HL-60/S4 treated with phorbol 12-myristate 13-acetate at 8.2 ng/mL for 4 days and 3 days (cell line): ENCODE data around the gene CUEDC2.
"Not testable (repeated sequence)": the region's sequence is repeated elsewhere in the genome, so short reads cannot be mapped to it uniquely, and the experiment has no call there.

Source experiments
- in situ Hi-C: fragments of 300-500 bp; cut with MboI; formaldehyde crosslinking; loops from 2 replicates; pipeline ENCODE4 v1.15.0; 2022; ENCODE audit warnings: low sequenced_read_pairs

Gene CUEDC2

GRCh38 chr10:102455893-102456471, 23.6 kb upstream of the CUEDC2 start:
- in situ Hi-C loops = no loop called here

GRCh38 chr10:102454662-102455487, 22.5 kb upstream of the CUEDC2 start:
- in situ Hi-C loops = not testable (repeated sequence)

- in situ Hi-C loops = no loop called here
Observed at GRCh38 chr10:102453502-102453901, 21.1 kb upstream of the CUEDC2 start.

GRCh38 chr10:102452672-102453340, 20.4 kb upstream of the CUEDC2 start:
- in situ Hi-C loops = no loop called here

- in situ Hi-C loops = no loop called here
Observed at GRCh38 chr10:102451105-102451969, 19.0 kb upstream of the CUEDC2 start, which contains the start of gene C10orf95. Gene C10orf95, minus strand, starts transcription at chr10:102451543. Its CDS starts 450 bp downstream, at chr10:102451093.

- in situ Hi-C loops = no loop called here
Observed at GRCh38 chr10:102450374-102451104, 18.2 kb upstream of the CUEDC2 start.

- in situ Hi-C loops = no loop called here
Observed at GRCh38 chr10:102450124-102450373, 17.7 kb upstream of the CUEDC2 start.

GRCh38 chr10:102449321-102450123, 17.1 kb upstream of the CUEDC2 start:
- in situ Hi-C loops = no loop called here

- in situ Hi-C loops = no loop called here
Observed at GRCh38 chr10:102444851-102445250, 12.5 kb upstream of the CUEDC2 start.

GRCh38 chr10:102438374-102438773, 6.0 kb upstream of the CUEDC2 start:
- in situ Hi-C loops = no loop called here

GRCh38 chr10:102437515-102437914, 5.1 kb upstream of the CUEDC2 start:
- in situ Hi-C loops = no loop called here

- in situ Hi-C loops = no loop called here
Observed at GRCh38 chr10:102436312-102436711, 3.9 kb upstream of the CUEDC2 start.

GRCh38 chr10:102435529-102436233, 3.3 kb upstream of the CUEDC2 start:
- in situ Hi-C loops = no loop called here

- in situ Hi-C loops = no loop called here
Observed at GRCh38 chr10:102435133-102435497, 2.7 kb upstream of the CUEDC2 start.

GRCh38 chr10:102434394-102435132, 2.2 kb upstream of the CUEDC2 start:
- in situ Hi-C loops = no loop called here

GRCh38 chr10:102433619-102434046, 1.3 kb upstream of the CUEDC2 start:
- in situ Hi-C loops = no loop called here

- in situ Hi-C loops = no loop called here
Observed at GRCh38 chr10:102431452-102432124, 786 bp downstream of the CUEDC2 start.

- in situ Hi-C loops = no loop called here
Observed at GRCh38 chr10:102429468-102429867, 2.9 kb downstream of the CUEDC2 start.
